ENCODE results near the gene TMA7. TPM values are rescaled to one million over a fixed set of nuclear protein-coding genes. Genes with fewer than 3 reads are reported as not detected.

The TMA7 gene
- total RNA-seq, 2 donors from 2014 or later, result 290 to 326 TPM

- peaks cover 3% of the 10 kb centered on the region for H3K36me3 ChIP-seq (ENCODE audit: control insufficient read depth, insufficient read depth, low read length)
- no peak overlapping the region for H3K4me3 ChIP-seq (ENCODE audit: low read length)
- 39 to 40% methylated on average over 4 of the region's 4 CpGs for WGBS, 2 experiments (ENCODE audit: insufficient coverage in 1 of 2, insufficient read length in 1 of 2)
Observed at GRCh38 chr3:48474619-48475018, 34.6 kb downstream of the TMA7 start.

GRCh38 chr3:48475188-48475587 lies 35.1 kb downstream of the TMA7 start:
- no peak overlapping the region for H3K27ac ChIP-seq (ENCODE audit: low read depth, low read length)
- H3K9me3 Mint-ChIP-seq, result no peaks in the 10 kb centered on the region
- peaks cover 1% of the 10 kb centered on the region for H3K36me3 ChIP-seq (ENCODE audit: control insufficient read depth, insufficient read depth, low read length)
- peaks cover 10% of the 10 kb centered on the region for H3K4me1 ChIP-seq (ENCODE audit: control insufficient read depth, insufficient read depth, low read length)
- peaks cover 13% of the 10 kb centered on the region for H3K36me3 Mint-ChIP-seq (ENCODE audit: low read depth)
- no peaks in the 10 kb centered on the region for H3K9me3 ChIP-seq (ENCODE audit: control insufficient read depth, low read length)
- WGBS, 2 experiments (ENCODE audit: insufficient coverage in 1 of 2, insufficient read length in 1 of 2), result 73 to 78% methylated on average over 9 to 11 of the region's 11 CpGs
- H3K27me3 ChIP-seq (ENCODE audit: control insufficient read depth, insufficient read depth, low read length, poor library complexity, severe bottlenecking), result no peaks in the 10 kb centered on the region
- H3K4me3 ChIP-seq (ENCODE audit: low read length), result no peak overlapping the region
- H3K4me3 Mint-ChIP-seq, result peak overlapping the region; percentile 33
- peaks cover 21% of the 10 kb centered on the region for H3K4me1 Mint-ChIP-seq
- no peak overlapping the region for H3K9ac ChIP-seq (ENCODE audit: extremely low read depth, low read length, poor library complexity, severe bottlenecking)
- peak; percentile 27 for TF ChIP-seq CTCF (conservative IDR thresholded peaks at IDR 0.05)
- no peaks in the 10 kb centered on the region for H3K27me3 Mint-ChIP-seq (ENCODE audit: insufficient read depth)
- peak overlapping the region; percentile 91 for H3K27ac Mint-ChIP-seq
- peak; percentile 69 for DNase-seq

More at GRCh38 chr3:48474619-48475018, 34.6 kb downstream of the TMA7 start:
- peak overlapping the region; percentile 33 for H3K4me3 Mint-ChIP-seq
- no peak for TF ChIP-seq CTCF (conservative IDR thresholded peaks at IDR 0.05)
- peaks cover 10% of the 10 kb centered on the region for H3K4me1 ChIP-seq (ENCODE audit: control insufficient read depth, insufficient read depth, low read length)
- H3K27ac ChIP-seq (ENCODE audit: low read depth, low read length), result peak overlapping the region; percentile 21
- H3K27me3 Mint-ChIP-seq (ENCODE audit: insufficient read depth), result no peaks in the 10 kb centered on the region
- H3K9me3 ChIP-seq (ENCODE audit: control insufficient read depth, low read length), result no peaks in the 10 kb centered on the region
- DNase-seq, result peak; percentile 92
- no peak overlapping the region for H3K9ac ChIP-seq (ENCODE audit: extremely low read depth, low read length, poor library complexity, severe bottlenecking)
- no peaks in the 10 kb centered on the region for H3K9me3 Mint-ChIP-seq
- peaks cover 24% of the 10 kb centered on the region for H3K4me1 Mint-ChIP-seq
- H3K27me3 ChIP-seq (ENCODE audit: control insufficient read depth, insufficient read depth, low read length, poor library complexity, severe bottlenecking), result no peaks in the 10 kb centered on the region
- peaks cover 14% of the 10 kb centered on the region for H3K36me3 Mint-ChIP-seq (ENCODE audit: low read depth)
- peak overlapping the region; percentile 91 for H3K27ac Mint-ChIP-seq

- H3K9me3 ChIP-seq (ENCODE audit: control insufficient read depth, low read length), result no peaks in the 10 kb centered on the region
- H3K27ac Mint-ChIP-seq, result no peak overlapping the region
- peaks cover 15% of the 10 kb centered on the region for H3K36me3 Mint-ChIP-seq (ENCODE audit: low read depth)
- no peak overlapping the region for H3K27ac ChIP-seq (ENCODE audit: low read depth, low read length)
- no peak overlapping the region for H3K9ac ChIP-seq (ENCODE audit: extremely low read depth, low read length, poor library complexity, severe bottlenecking)
- H3K4me3 ChIP-seq (ENCODE audit: low read length), result no peak overlapping the region
- no peak overlapping the region for H3K4me3 Mint-ChIP-seq
- no peak for TF ChIP-seq CTCF (conservative IDR thresholded peaks at IDR 0.05)
- 93 to 95% methylated on average over 9 of the region's 9 CpGs for WGBS, 2 experiments (ENCODE audit: insufficient coverage in 1 of 2, insufficient read length in 1 of 2)
- no peaks in the 10 kb centered on the region for H3K27me3 ChIP-seq (ENCODE audit: control insufficient read depth, insufficient read depth, low read length, poor library complexity, severe bottlenecking)
- H3K4me1 Mint-ChIP-seq, result peaks cover 21% of the 10 kb centered on the region
- peak; percentile 39 for DNase-seq
- peaks cover 4% of the 10 kb centered on the region for H3K36me3 ChIP-seq (ENCODE audit: control insufficient read depth, insufficient read depth, low read length)
- peaks cover 10% of the 10 kb centered on the region for H3K4me1 ChIP-seq (ENCODE audit: control insufficient read depth, insufficient read depth, low read length)
- H3K9me3 Mint-ChIP-seq, result no peaks in the 10 kb centered on the region
- H3K27me3 Mint-ChIP-seq (ENCODE audit: insufficient read depth), result no peaks in the 10 kb centered on the region
Observed at GRCh38 chr3:48476426-48477053, 36.5 kb downstream of the TMA7 start.

All from endodermal cell (in vitro differentiated cells).